Trophoblast cell (in vitro differentiated cells and primary cell): ENCODE results near the gene ERBB2.

Experiments
- DNase-seq, 2 donors: peaks; one replicate each; pipeline ENCODE4 v3.0.0-alpha.2; 2016
- H2AFZ ChIP-seq: 2 replicates; pipeline ENCODE4 v1.6.1; 2013; ENCODE audit warnings: low read length, moderate library complexity, mild to moderate bottlenecking; ENCODE audit not compliant: insufficient read depth, poor library complexity
- H2AK5ac ChIP-seq: 2 replicates; pipeline ENCODE4 v1.6.1; 2013; ENCODE audit warnings: mild to moderate bottlenecking, low read length
- H2BK120ac ChIP-seq: 2 replicates; pipeline ENCODE4 v1.6.1; 2013; ENCODE audit warnings: low read length, mild to moderate bottlenecking, moderate library complexity; ENCODE audit not compliant: insufficient read depth, poor library complexity
- H2BK12ac ChIP-seq: 2 replicates; pipeline ENCODE4 v1.6.1; 2013; ENCODE audit warnings: mild to moderate bottlenecking, low read length, moderate library complexity
- H2BK5ac ChIP-seq: 2 replicates; pipeline ENCODE4 v1.6.1; 2013; ENCODE audit warnings: low read length, low read depth, moderate library complexity, mild to moderate bottlenecking; ENCODE audit not compliant: poor library complexity
- H3K14ac ChIP-seq: 2 replicates; pipeline ENCODE4 v1.6.1; 2013; ENCODE audit warnings: mild to moderate bottlenecking, low read length
- H3K18ac ChIP-seq: 2 replicates; pipeline ENCODE4 v1.6.1; 2013; ENCODE audit warnings: mild to moderate bottlenecking, low read length
- H3K23ac ChIP-seq: 2 replicates; pipeline ENCODE4 v1.6.1; 2013; ENCODE audit warnings: low read length
- H3K27ac ChIP-seq: 2 replicates; pipeline ENCODE4 v1.5.1; 2013; ENCODE audit warnings: low read depth, mild to moderate bottlenecking, inconsistent platforms, low read length, moderate library complexity
- H3K27me3 ChIP-seq: 2 replicates; pipeline ENCODE4 v1.6.1; 2013; ENCODE audit warnings: inconsistent platforms, mild to moderate bottlenecking, low read length, moderate library complexity; ENCODE audit not compliant: insufficient read depth
- H3K36me3 ChIP-seq, 2 experiments: 1 replicate in 1 of 2; 2 replicates in 1 of 2; pipeline ENCODE4 v1.6.1; 2013; ENCODE audit warnings: low read length in 2 of 2, mild to moderate bottlenecking in 2 of 2, moderate library complexity in 1 of 2; ENCODE audit not compliant: insufficient read depth in 2 of 2, control insufficient read depth in 1 of 2
- H3K4ac ChIP-seq: 2 replicates; pipeline ENCODE4 v1.6.1; 2013; ENCODE audit warnings: low read depth, mild to moderate bottlenecking, low read length, moderate library complexity
- H3K4me1 ChIP-seq, 2 experiments: 1 replicate in 1 of 2; 2 replicates in 1 of 2; pipeline ENCODE4 v1.6.1; 2013; ENCODE audit warnings: low read length in 2 of 2, mild to moderate bottlenecking in 2 of 2, moderate library complexity in 1 of 2; ENCODE audit not compliant: insufficient read depth in 2 of 2, control insufficient read depth in 1 of 2
- H3K4me2 ChIP-seq: 2 replicates; pipeline ENCODE4 v1.6.1; 2013; ENCODE audit warnings: inconsistent platforms, mild to moderate bottlenecking, low read length, moderate library complexity
- H3K4me3 ChIP-seq: 2 replicates; pipeline ENCODE4 v1.5.1; 2013; ENCODE audit warnings: mild to moderate bottlenecking, low read depth, low read length, inconsistent platforms
- H3K79me1 ChIP-seq: one replicate; pipeline ENCODE4 v1.6.1; 2013; ENCODE audit warnings: low read length
- H3K79me2 ChIP-seq: 2 replicates; pipeline ENCODE4 v1.6.1; 2013; ENCODE audit warnings: low read length, mild to moderate bottlenecking; ENCODE audit not compliant: control insufficient read depth, insufficient read depth, poor library complexity
- H3K9ac ChIP-seq: 2 replicates; pipeline ENCODE4 v1.6.1; 2013; ENCODE audit warnings: mild to moderate bottlenecking, low read length
- H3K9me3 ChIP-seq: 2 replicates; pipeline ENCODE4 v1.6.1; 2013; ENCODE audit warnings: low read depth, mild to moderate bottlenecking, control low read depth, inconsistent platforms, low read length; ENCODE audit not compliant: insufficient read depth
- H4K12ac ChIP-seq: 2 replicates; pipeline ENCODE4 v1.6.1; 2013; ENCODE audit warnings: low read depth, mild to moderate bottlenecking, low read length, moderate library complexity
- H4K8ac ChIP-seq: 2 replicates; pipeline ENCODE4 v1.6.1; 2013; ENCODE audit warnings: low read depth, mild to moderate bottlenecking, low read length, moderate library complexity
- H4K91ac ChIP-seq: one replicate; pipeline ENCODE4 v1.6.1; 2013; ENCODE audit warnings: low read depth, mild to moderate bottlenecking, low read length, moderate library complexity
- WGBS: extraction: QIAGEN DNeasy Blood & Tissue Kit; methylation state at CpG from one replicate; pipeline ENCODE4 v1.1.7; 2013; ENCODE audit warnings: missing lambda C conversion rate; ENCODE audit not compliant: insufficient read length, insufficient coverage; ENCODE audit errors: extremely low coverage; 5-methylcytosine and 5-hydroxymethylcytosine counted together

ERBB2 gene

GRCh38 chr17:39751637-39752036 lies 51.8 kb downstream of the ERBB2 start:
- peaks cover 3 to 15% of the 10 kb centered on the region in 2 experiments for H3K4me1 ChIP-seq
- H3K9ac ChIP-seq = no peak overlapping the region
- H4K12ac ChIP-seq = no peak overlapping the region
- no CpG with 5 or more reads among the region's 10 CpGs for WGBS
- peaks cover 8% of the 10 kb centered on the region for H3K79me2 ChIP-seq
- H3K27ac ChIP-seq = no peak overlapping the region
- peaks cover 13% of the 10 kb centered on the region for H3K79me1 ChIP-seq
- H3K4me2 ChIP-seq = no peak overlapping the region
- no peak overlapping the region for H3K4me3 ChIP-seq
- no peak overlapping the region for H2BK120ac ChIP-seq
- H4K91ac ChIP-seq = no peak overlapping the region
- no peak overlapping the region for H4K8ac ChIP-seq
- H2AK5ac ChIP-seq = no peak overlapping the region
- H3K36me3 ChIP-seq = peaks cover 2 to 4% of the 10 kb centered on the region in 2 experiments
- H3K9me3 ChIP-seq = peaks cover 4% of the 10 kb centered on the region
- no peak overlapping the region for H2BK12ac ChIP-seq
- no peak overlapping the region for H3K4ac ChIP-seq
- DNase-seq = no peak
- no peak overlapping the region for H2BK5ac ChIP-seq
- H3K14ac ChIP-seq = no peak overlapping the region
- no peak overlapping the region for H3K23ac ChIP-seq
- H3K27me3 ChIP-seq = no peaks in the 10 kb centered on the region
- no peak overlapping the region for H3K18ac ChIP-seq
- H2AFZ ChIP-seq = no peak overlapping the region

GRCh38 chr17:39752241-39752881 lies 52.5 kb downstream of the ERBB2 start:
- H3K4me3 ChIP-seq = no peak overlapping the region
- no peak overlapping the region for H2BK5ac ChIP-seq
- H3K4me2 ChIP-seq = no peak overlapping the region
- peaks cover 13% of the 10 kb centered on the region for H3K79me1 ChIP-seq
- H3K4ac ChIP-seq = no peak overlapping the region
- no peak overlapping the region for H4K8ac ChIP-seq
- no peak overlapping the region for H2BK120ac ChIP-seq
- H3K4me1 ChIP-seq = peaks cover 3 to 15% of the 10 kb centered on the region in 2 experiments
- WGBS = no CpG with 5 or more reads among the region's 13 CpGs
- peaks cover 4% of the 10 kb centered on the region for H3K9me3 ChIP-seq
- H3K18ac ChIP-seq = no peak overlapping the region
- no peak overlapping the region for H3K9ac ChIP-seq
- no peaks in the 10 kb centered on the region for H3K36me3 ChIP-seq
- DNase-seq = no peak
- H4K91ac ChIP-seq = no peak overlapping the region
- no peaks in the 10 kb centered on the region for H3K27me3 ChIP-seq
- H2AFZ ChIP-seq = no peak overlapping the region
- H4K12ac ChIP-seq = no peak overlapping the region
- H3K27ac ChIP-seq = no peak overlapping the region
- H3K14ac ChIP-seq = no peak overlapping the region
- no peak overlapping the region for H2AK5ac ChIP-seq
- H2BK12ac ChIP-seq = no peak overlapping the region
- H3K79me2 ChIP-seq = peaks cover 8% of the 10 kb centered on the region
- H3K23ac ChIP-seq = no peak overlapping the region

- Histone ChIP-seq H4K91ac (peak overlapping the region; percentile 68), H3K4ac (peak overlapping the region; percentile 29), H3K14ac (peak overlapping the region; percentile 40), H2BK5ac (peak overlapping the region; percentile 7), H3K4me1 (peaks cover 3 to 15% of the 10 kb centered on the region in 2 experiments), H3K4me2 (peak overlapping the region; percentile 78), H2BK12ac (peak overlapping the region; percentile 52), H3K23ac (no peak overlapping the region), H3K27ac (peak overlapping the region; percentile 4), H3K4me3 (peak overlapping the region; percentile 81), H3K9me3 (peaks cover 4% of the 10 kb centered on the region), H3K79me1 (peaks cover 13% of the 10 kb centered on the region), H3K27me3 (no peaks in the 10 kb centered on the region), H4K12ac (peak overlapping the region; percentile 49), H3K79me2 (peaks cover 8% of the 10 kb centered on the region), H4K8ac (peak overlapping the region; percentile 77), H2AFZ (peak overlapping the region; percentile 60), H2BK120ac (peak overlapping the region; percentile 17), H3K9ac (peak overlapping the region; percentile 80), H3K18ac (peak overlapping the region; percentile 15), H3K36me3 (no peaks in the 10 kb centered on the region), H2AK5ac (no peak overlapping the region)
- no peak for DNase-seq
- no CpG with 5 or more reads among the region's 55 CpGs for WGBS
Observed at GRCh38 chr17:39753514-39754160, 53.8 kb downstream of the ERBB2 start.

GRCh38 chr17:39754161-39754957 lies 54.5 kb downstream of the ERBB2 start:
- peak; percentile 85 to 90 for DNase-seq
- Histone ChIP-seq H4K12ac (peak overlapping the region; percentile 80), H2BK120ac (peak overlapping the region; percentile 53), H3K27ac (peak overlapping the region; percentile 4), H2BK12ac (no peak overlapping the region), H3K4me2 (peak overlapping the region; percentile 78), H3K79me1 (peaks cover 13% of the 10 kb centered on the region), H2BK5ac (peak overlapping the region; percentile 32), H3K4ac (peak overlapping the region; percentile 29), H4K91ac (peak overlapping the region; percentile 68), H3K9ac (peak overlapping the region; percentile 80), H3K4me1 (peaks cover 3 to 15% of the 10 kb centered on the region in 2 experiments), H2AK5ac (no peak overlapping the region), H3K14ac (peak overlapping the region; percentile 81), H3K9me3 (peaks cover 4% of the 10 kb centered on the region), H3K23ac (no peak overlapping the region), H3K79me2 (peaks cover 8% of the 10 kb centered on the region), H2AFZ (peak overlapping the region; percentile 78), H3K27me3 (no peaks in the 10 kb centered on the region), H3K4me3 (peak overlapping the region; percentile 81), H3K36me3 (no peaks in the 10 kb centered on the region), H3K18ac (peak overlapping the region; percentile 61), H4K8ac (peak overlapping the region; percentile 77)
- WGBS = no CpG with 5 or more reads among the region's 91 CpGs
